Lung (tissue), 16 donors: ENCODE measurements around the gene F8A2. TPM values are rescaled to one million over a fixed set of nuclear protein-coding genes. Genes with fewer than 3 reads are reported as not detected.
"Not testable (repeated sequence)": the region's sequence is repeated elsewhere in the genome, so short reads cannot be mapped to it uniquely, and the experiment has no call there.

Experiments
- ATAC-seq: fragments of 200-7000 bp; cut with Tn5 transposase; one replicate; pipeline ENCODE4 v1.9.1; 2020; ENCODE audit warnings: moderate number of reproducible peaks; ENCODE audit not compliant: insufficient read depth, low FRiP score
- DNase-seq, 3 donors: peaks; one replicate each; pipeline ENCODE4 v3.0.0-alpha.2; 2013 to 2017
- H3K27ac ChIP-seq, 2 donors: one replicate each; pipeline ENCODE4 v1.5.1; 2013; ENCODE audit warnings: mild to moderate bottlenecking in 2 of 2, moderate library complexity in 2 of 2, control low read depth in 1 of 2, inconsistent platforms in 1 of 2, low read depth in 1 of 2, low read length in 1 of 2
- H3K27me3 ChIP-seq, 3 donors: one replicate each; pipeline ENCODE4 v1.5.1; 2013; ENCODE audit warnings: low read length in 2 of 3; ENCODE audit not compliant: control insufficient read depth in 3 of 3, insufficient read depth in 3 of 3
- H3K36me3 ChIP-seq, 4 donors: one replicate each; pipeline ENCODE4 v1.5.1; 2013; ENCODE audit warnings: low read length in 4 of 4, mild to moderate bottlenecking in 1 of 4, moderate library complexity in 1 of 4; ENCODE audit not compliant: control insufficient read depth in 4 of 4, insufficient read depth in 4 of 4
- H3K4me1 ChIP-seq, 5 donors: one replicate each; pipeline ENCODE4 v1.5.1; 2013; ENCODE audit warnings: low read length in 5 of 5, mild to moderate bottlenecking in 2 of 5, moderate library complexity in 1 of 5; ENCODE audit not compliant: control insufficient read depth in 5 of 5, insufficient read depth in 5 of 5
- H3K4me3 ChIP-seq: one replicate; pipeline ENCODE4 v1.5.1; 2013; ENCODE audit warnings: mild to moderate bottlenecking, control low read depth, moderate library complexity
- H3K9ac ChIP-seq, 2 donors: one replicate each; pipeline ENCODE4 v1.5.1; 2013; ENCODE audit warnings: low read length in 2 of 2, control low read depth in 1 of 2; ENCODE audit not compliant: insufficient read depth in 1 of 2
- H3K9me3 ChIP-seq, 4 donors: one replicate each; pipeline ENCODE4 v1.5.1; 2013; ENCODE audit warnings: low read length in 3 of 4, mild to moderate bottlenecking in 1 of 4, moderate library complexity in 1 of 4; ENCODE audit not compliant: control insufficient read depth in 4 of 4, insufficient read depth in 3 of 4
- WGBS, 2 donors: extraction: QIAGEN DNeasy Blood & Tissue Kit; methylation state at CpG; one replicate each; pipeline ENCODE4 v1.1.7; 2013; 5-methylcytosine and 5-hydroxymethylcytosine counted together
- long read RNA-seq, 5 donors: transcript quantifications; one replicate each; lab custom pipeline, GENCODE V29; 2026
- polyA plus RNA-seq, 2 donors: library from polyadenylated mRNA; stranded (reverse); fragments of 200-250 nt; gene quantifications; one replicate each; pipeline ENCODE4 v1.2.1, GENCODE V29; 2013
- total RNA-seq, 2 donors: library from RNA; depleted of rRNA in 1 of 2; stranded (reverse); fragments of >200 nt in 1 of 2; gene quantifications; one replicate each; pipeline ENCODE4 v1.2.1, GENCODE V29; 2014 to 2021
- TF ChIP-seq, protein P1 (sequence below): IDR thresholded peaks from 2 replicates; pipeline ENCODE4 v1.5.1; 2012; ENCODE audit warnings: mild to moderate bottlenecking; ENCODE audit errors: control extremely low read depth, extremely low read depth
- donor health status: control.
- donor health status: control.
- donor health status: Bipolar disorder and iron deficiency.
- donor health status: healthy.
- donor health status: DM: yes; HTN: yes; CAD: no.

F8A2 gene
- not detected for total RNA-seq
- not detected for polyA plus RNA-seq
- long read RNA-seq, donor 1, transcript F8A2-201 (1 exons, 1,116 nt): major isoform, 7 of 7 reads
- long read RNA-seq, donor 1, partial matches to known transcripts: 0 of 7 reads
- long read RNA-seq, donor 1, other reads (novel, unspliced or antisense): 0 of 7 reads
- long read RNA-seq, donor 2, partial matches to known transcripts: 0 of 3 reads
- long read RNA-seq, donor 2, other reads (novel, unspliced or antisense): 0 of 3 reads
- long read RNA-seq, donor 3, partial matches to known transcripts: 0 of 3 reads
- long read RNA-seq, donor 3, other reads (novel, unspliced or antisense): 0 of 3 reads
- long read RNA-seq, donor 4, partial matches to known transcripts: 0 of 1 reads
- long read RNA-seq, donor 4, other reads (novel, unspliced or antisense): 0 of 1 reads
- long read RNA-seq, donor 5, transcript F8A2-201 (1 exons, 1,116 nt): major isoform, 6 of 6 reads
- long read RNA-seq, donor 5, partial matches to known transcripts: 0 of 6 reads
- long read RNA-seq, donor 5, other reads (novel, unspliced or antisense): 0 of 6 reads

DNA sequence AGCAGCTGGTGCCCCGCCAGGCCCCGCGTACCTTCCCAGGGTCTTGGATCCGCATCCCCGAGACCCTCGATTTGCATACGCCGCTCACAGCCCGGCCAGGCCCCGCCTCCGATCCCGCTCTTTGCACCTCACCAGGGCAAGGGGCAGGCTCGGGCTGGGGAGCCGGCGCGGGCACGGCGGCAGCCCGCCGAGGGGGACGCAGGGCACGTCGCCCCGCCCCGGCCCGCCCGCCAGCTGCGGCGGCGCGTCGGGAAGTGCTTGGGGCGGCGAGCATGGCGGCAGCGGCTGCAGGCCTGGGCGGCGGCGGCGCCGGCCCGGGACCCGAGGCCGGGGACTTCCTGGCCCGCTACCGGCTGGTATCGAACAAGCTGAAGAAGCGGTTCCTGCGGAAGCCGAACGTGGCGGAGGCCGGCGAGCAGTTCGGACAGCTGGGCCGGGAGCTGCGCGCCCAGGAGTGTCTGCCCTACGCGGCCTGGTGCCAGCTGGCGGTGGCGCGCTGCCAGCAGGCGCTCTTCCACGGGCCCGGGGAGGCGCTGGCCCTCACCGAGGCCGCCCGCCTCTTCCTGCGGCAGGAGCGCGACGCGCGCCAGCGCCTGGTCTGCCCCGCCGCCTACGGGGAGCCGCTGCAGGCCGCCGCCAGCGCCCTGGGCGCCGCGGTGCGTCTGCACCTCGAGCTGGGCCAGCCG, at the start of gene F8A2:
F8A2 (plus strand) TSS at position 253 of the 686 bp plus-strand sequence; CDS start at position 273, 20 bp downstream.
- H3K27ac ChIP-seq, H3K4me3 ChIP-seq, H3K36me3 ChIP-seq, DNase-seq, H3K9ac ChIP-seq, H3K9me3 ChIP-seq, H3K27me3 ChIP-seq, H3K4me1 ChIP-seq: not testable (repeated sequence)
- peak; percentile 86 for ATAC-seq
- WGBS, 2 donors: no CpG with 5 or more reads among the region's 90 CpGs

DNA sequence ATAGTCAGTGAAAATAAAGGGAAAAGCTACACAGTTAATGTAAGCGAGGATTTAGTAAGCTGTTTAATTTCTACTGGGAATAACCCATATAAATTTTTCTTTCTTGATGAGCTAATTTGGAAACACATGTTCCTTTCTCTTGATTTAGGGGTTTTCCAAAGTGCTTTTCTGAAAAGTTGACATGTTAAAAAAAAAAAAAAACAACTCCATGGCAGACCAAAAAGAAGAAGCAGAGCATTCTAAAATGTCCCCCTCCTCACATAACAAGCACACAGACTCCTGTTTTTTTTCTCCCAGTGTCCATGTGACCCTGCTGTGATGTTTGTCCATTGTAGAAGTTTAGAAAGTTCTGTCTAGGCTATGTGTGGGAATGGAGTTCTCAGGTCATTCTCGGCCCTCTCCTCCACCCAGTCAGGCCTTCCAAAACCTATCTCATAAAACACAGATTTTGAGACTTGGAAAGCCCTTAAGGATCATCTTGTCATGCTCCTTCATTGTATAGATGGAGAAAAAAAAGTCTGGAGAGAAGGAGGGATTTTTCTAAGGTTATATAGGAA, 48.3 kb upstream of the F8A2 start:
- ATAC-seq: no peak
- H3K36me3 ChIP-seq: no peaks in the 10 kb centered on the region
- WGBS, 2 donors: 31 to 44% methylated on average over 2 of the region's 2 CpGs

DNA sequence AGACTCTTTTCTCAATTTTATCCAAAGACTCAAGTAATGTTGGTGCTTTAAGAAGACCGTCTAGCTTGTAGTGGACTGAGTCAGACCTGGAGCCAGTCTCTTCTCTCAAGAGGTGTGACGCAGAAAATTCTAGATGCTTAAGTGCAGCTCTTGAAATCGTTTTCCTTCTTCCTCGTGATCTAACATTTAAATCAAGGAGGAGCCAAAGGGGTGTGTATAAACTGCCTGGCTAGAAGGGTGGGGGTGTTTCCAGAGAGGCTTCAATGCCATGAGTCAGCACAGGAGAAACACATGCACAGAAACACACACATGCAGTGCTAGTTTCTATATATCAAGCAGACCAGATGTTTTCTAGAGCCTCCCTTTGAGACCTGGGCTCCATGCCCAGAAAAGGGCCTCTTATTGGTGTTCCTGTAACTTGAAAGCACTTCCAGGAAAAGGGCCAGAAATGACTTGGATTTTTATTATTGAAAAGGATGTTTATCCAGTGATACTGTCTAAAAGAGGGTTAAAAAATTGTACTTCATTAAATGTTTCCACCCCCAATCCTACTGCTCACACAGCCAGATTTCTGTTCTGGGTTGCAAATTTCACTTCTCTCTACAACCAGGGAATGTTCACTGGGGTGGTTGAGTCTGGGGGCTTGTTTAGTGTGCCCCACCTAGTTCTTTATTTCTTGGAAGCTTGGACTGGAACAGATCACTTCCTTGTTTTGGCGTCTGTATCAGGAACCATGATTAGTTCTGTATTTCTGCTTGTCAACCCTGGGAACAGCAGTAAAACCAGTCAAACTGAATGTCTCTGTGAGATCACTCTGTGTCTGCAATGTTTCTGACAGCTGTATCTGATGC, 47.2 kb upstream of the F8A2 start, which contains the start of gene CLIC2:
CLIC2 (minus strand) TSS at position 129 of the 851 bp plus-strand sequence. CDS start 187 bp downstream, outside the sequence.
- TF ChIP-seq, protein P1, sequence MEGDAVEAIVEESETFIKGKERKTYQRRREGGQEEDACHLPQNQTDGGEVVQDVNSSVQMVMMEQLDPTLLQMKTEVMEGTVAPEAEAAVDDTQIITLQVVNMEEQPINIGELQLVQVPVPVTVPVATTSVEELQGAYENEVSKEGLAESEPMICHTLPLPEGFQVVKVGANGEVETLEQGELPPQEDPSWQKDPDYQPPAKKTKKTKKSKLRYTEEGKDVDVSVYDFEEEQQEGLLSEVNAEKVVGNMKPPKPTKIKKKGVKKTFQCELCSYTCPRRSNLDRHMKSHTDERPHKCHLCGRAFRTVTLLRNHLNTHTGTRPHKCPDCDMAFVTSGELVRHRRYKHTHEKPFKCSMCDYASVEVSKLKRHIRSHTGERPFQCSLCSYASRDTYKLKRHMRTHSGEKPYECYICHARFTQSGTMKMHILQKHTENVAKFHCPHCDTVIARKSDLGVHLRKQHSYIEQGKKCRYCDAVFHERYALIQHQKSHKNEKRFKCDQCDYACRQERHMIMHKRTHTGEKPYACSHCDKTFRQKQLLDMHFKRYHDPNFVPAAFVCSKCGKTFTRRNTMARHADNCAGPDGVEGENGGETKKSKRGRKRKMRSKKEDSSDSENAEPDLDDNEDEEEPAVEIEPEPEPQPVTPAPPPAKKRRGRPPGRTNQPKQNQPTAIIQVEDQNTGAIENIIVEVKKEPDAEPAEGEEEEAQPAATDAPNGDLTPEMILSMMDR: no peak
- peak; percentile 97 for ATAC-seq
- peak within 1 kb of the TSS; percentile 45 for H3K4me3 ChIP-seq
- H3K9ac ChIP-seq: no peak within 1 kb of the TSS
- no peaks in the 10 kb centered on the region for H3K36me3 ChIP-seq
- H3K27me3 ChIP-seq: no peaks in the 10 kb centered on the region
- 3 to 24% methylated on average over 5 of the region's 5 CpGs for WGBS, 2 donors
- H3K4me1 ChIP-seq: peaks cover 0 to 2% (median 0%) of the 10 kb centered on the region in 5 donors
- peak; percentile 48 to 82 (median 80) for DNase-seq
- H3K27ac ChIP-seq: peak within 1 kb of the TSS; percentile 33 to 75
- no peaks in the 10 kb centered on the region for H3K9me3 ChIP-seq

More for the DNA sequence above, 48.3 kb upstream of the F8A2 start:
- Histone ChIP-seq H3K27ac (peak overlapping the region in 1 of 2 donors; percentile 75), H3K4me3 (peak overlapping the region; percentile 45), H3K9me3 (no peaks in the 10 kb centered on the region), H3K4me1 (peaks cover 0 to 2% (median 0%) of the 10 kb centered on the region in 5 donors), H3K27me3 (no peaks in the 10 kb centered on the region), H3K9ac (no peak overlapping the region)
- no peak for DNase-seq
- TF ChIP-seq, protein P1: no peak

DNA sequence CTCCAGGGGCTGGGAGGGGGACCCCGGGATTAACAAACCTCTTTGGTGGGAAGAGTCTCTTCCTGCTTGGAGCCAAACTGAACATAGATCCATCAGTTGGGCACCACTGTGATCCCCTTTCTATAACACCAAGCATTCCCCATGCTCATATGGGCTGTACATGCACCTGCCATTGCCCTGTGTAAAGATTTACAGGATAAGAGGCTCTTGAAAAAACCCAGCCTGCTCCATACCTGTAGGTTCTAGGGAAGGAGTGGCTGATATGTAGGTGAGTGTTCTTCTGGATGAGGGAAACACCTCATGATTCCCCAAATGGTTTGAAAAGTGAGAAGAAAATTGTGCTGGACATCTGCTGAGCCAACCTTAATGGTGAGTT, 46.6 kb upstream of the F8A2 start:
- not testable (repeated sequence) for H3K27me3 ChIP-seq, H3K9ac ChIP-seq, H3K4me1 ChIP-seq, ATAC-seq, H3K4me3 ChIP-seq, DNase-seq, H3K36me3 ChIP-seq, H3K9me3 ChIP-seq
- WGBS, 2 donors: 33 to 38% methylated on average over 1 of the region's 1 CpG
- H3K27ac ChIP-seq: peak overlapping the region; percentile 33 to 73

DNA sequence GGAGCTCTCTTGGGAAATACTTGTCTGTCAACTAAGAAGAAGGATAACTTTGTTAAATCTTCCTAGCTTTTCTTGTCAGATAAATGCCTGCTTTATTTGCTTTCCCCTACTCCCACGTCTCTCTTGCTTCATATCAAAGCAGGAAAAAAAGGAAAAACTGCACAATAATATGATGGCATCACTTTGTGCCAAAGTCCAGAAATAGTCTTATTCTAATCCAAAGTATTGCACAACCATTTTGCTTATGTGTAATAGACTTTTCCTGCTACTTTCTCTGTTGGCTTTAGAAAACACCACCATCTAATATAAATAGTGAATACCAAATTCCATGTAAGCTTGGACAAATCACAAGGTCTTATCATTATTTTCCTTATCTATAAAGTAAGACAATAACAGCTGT, 36.2 kb upstream of the F8A2 start:
- H3K9ac ChIP-seq, H3K36me3 ChIP-seq, H3K4me3 ChIP-seq, H3K4me1 ChIP-seq, H3K27ac ChIP-seq, DNase-seq, H3K27me3 ChIP-seq, H3K9me3 ChIP-seq, ATAC-seq: not testable (repeated sequence)
- WGBS, 2 donors: no CpG with 5 or more reads among the region's 1 CpG

DNA sequence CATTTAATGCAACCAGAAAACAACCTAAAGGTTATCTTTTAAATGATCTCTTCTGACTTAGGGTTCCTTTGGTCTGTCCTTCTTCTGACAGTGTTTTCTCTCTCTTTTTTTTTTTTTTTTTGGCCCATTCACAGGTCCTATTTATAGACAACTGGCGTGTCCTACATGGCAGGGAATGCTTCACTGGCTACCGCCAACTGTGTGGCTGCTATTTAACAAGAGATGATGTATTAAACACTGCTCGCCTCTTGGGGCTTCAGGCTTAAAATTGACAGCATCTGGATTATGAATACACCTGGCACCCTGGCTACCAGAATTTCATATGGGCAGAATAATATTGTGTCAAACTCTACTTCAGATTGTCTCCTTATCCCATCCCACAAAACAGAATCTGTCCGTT, 32.4 kb upstream of the F8A2 start:
- H3K27ac ChIP-seq, H3K4me1 ChIP-seq, H3K27me3 ChIP-seq, H3K9ac ChIP-seq, ATAC-seq, H3K36me3 ChIP-seq, DNase-seq, H3K9me3 ChIP-seq, H3K4me3 ChIP-seq: not testable (repeated sequence)
- WGBS, 2 donors: no CpG with 5 or more reads among the region's 4 CpGs
